ENCODE results near the gene LOC128125822.

Gene LOC128125822

GRCh38 chr6:63537959-63538300 is 34.4 kb upstream of the LOC128125822 start:
- Histone ChIP-seq H3K4me3 (ENCODE audit: low read length) (no peak overlapping the region), H3K27ac (ENCODE audit: low read depth, low read length) (no peak overlapping the region), H3K27me3 (ENCODE audit: control insufficient read depth, insufficient read depth, low read length) (no peaks in the 10 kb centered on the region)

DNA sequence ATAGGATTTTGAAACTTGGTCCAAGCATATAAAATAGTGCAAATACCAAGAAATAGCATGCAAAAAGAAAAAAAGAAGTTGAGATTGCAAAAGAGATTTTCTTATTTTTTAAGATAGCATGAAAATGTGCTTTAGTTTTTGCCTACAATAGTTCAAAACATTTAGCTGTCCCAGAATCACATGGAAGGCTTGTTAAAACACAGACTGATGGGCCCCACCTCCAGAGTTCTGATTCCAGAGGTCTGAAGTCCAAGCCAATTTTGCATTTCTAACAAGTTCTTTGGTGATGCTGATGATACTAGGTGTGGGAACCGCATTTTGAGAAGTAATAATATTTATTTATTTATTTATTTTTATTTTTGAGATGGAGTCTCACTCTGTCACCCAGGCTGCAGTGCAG is 33.7 kb upstream of the LOC128125822 start:
- Histone ChIP-seq H3K27ac (ENCODE audit: low read depth, low read length) (no peak overlapping the region), H3K36me3 (ENCODE audit: control insufficient read depth, insufficient read depth, low read length) (no peaks in the 10 kb centered on the region), H3K4me3 (ENCODE audit: low read length) (no peak overlapping the region), H3K27me3 (ENCODE audit: control insufficient read depth, insufficient read depth, low read length) (no peaks in the 10 kb centered on the region), H3K9ac (ENCODE audit: low read length) (no peak overlapping the region), H3K4me1 (ENCODE audit: control insufficient read depth, insufficient read depth, low read length) (no peaks in the 10 kb centered on the region)

More at GRCh38 chr6:63537959-63538300, 34.4 kb upstream of the LOC128125822 start:
- Histone ChIP-seq H3K4me1 (ENCODE audit: control insufficient read depth, insufficient read depth, low read length) (no peaks in the 10 kb centered on the region), H3K36me3 (ENCODE audit: control insufficient read depth, insufficient read depth, low read length) (no peaks in the 10 kb centered on the region), H3K9ac (ENCODE audit: low read length) (no peak overlapping the region)

DNA sequence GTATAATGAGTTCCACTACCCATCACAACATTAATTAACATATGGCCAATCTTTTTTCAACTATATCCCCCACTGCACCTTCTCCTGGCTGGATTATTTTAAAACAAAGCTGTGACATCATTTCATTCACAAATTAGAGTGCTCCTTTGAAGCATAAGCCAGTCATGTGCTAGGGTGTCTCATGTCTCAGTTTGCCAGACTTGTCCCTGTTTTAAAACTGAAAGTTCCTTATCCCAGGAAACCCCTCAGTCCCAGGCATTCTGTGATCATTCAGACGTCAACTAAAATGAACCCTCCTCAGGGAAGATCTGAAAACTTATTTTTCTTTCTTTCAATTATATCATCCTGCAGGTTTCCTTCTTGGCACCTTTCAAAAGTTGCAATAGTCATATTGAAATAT is 29.3 kb upstream of the LOC128125822 start:
- H3K36me3 ChIP-seq (ENCODE audit: control insufficient read depth, insufficient read depth, low read length): no peaks in the 10 kb centered on the region
- no peak overlapping the region for H3K4me3 ChIP-seq (ENCODE audit: low read length)
- H3K27me3 ChIP-seq (ENCODE audit: control insufficient read depth, insufficient read depth, low read length): no peaks in the 10 kb centered on the region
- no peak overlapping the region for H3K9ac ChIP-seq (ENCODE audit: low read length)
- no peaks in the 10 kb centered on the region for H3K4me1 ChIP-seq (ENCODE audit: control insufficient read depth, insufficient read depth, low read length)
- no peak overlapping the region for H3K27ac ChIP-seq (ENCODE audit: low read depth, low read length)

GRCh38 chr6:63543982-63544381 is 28.3 kb upstream of the LOC128125822 start:
- H3K27ac ChIP-seq (ENCODE audit: low read depth, low read length): no peak overlapping the region
- no peaks in the 10 kb centered on the region for H3K27me3 ChIP-seq (ENCODE audit: control insufficient read depth, insufficient read depth, low read length)
- no peak overlapping the region for H3K9ac ChIP-seq (ENCODE audit: low read length)
- H3K36me3 ChIP-seq (ENCODE audit: control insufficient read depth, insufficient read depth, low read length): no peaks in the 10 kb centered on the region
- no peak overlapping the region for H3K4me3 ChIP-seq (ENCODE audit: low read length)
- H3K4me1 ChIP-seq (ENCODE audit: control insufficient read depth, insufficient read depth, low read length): no peaks in the 10 kb centered on the region

- H3K9ac ChIP-seq (ENCODE audit: low read length): no peak overlapping the region
- H3K27ac ChIP-seq (ENCODE audit: low read depth, low read length): no peak overlapping the region
- H3K36me3 ChIP-seq (ENCODE audit: control insufficient read depth, insufficient read depth, low read length): no peaks in the 10 kb centered on the region
- no peaks in the 10 kb centered on the region for H3K27me3 ChIP-seq (ENCODE audit: control insufficient read depth, insufficient read depth, low read length)
- H3K4me3 ChIP-seq (ENCODE audit: low read length): no peak overlapping the region
- no peaks in the 10 kb centered on the region for H3K4me1 ChIP-seq (ENCODE audit: control insufficient read depth, insufficient read depth, low read length)
Observed at GRCh38 chr6:63546236-63546635, 26.0 kb upstream of the LOC128125822 start.

DNA sequence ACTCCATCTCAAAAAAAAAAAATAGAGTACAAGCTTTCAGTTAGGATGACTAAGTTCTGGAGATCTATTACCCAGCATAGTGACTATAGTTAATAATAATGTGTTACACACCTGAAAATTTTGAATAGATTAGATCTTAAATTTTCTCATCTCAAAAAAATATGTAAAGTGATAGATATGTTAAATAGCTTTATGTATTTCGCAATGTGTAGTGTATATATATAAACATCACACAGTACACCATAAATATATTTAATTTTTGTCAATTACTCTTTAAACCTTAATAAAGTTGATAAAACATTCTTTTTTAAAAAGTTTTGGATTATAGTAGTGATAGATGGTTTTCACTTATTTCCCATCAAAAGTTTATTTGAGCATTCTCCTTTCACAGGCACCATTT is 25.6 kb upstream of the LOC128125822 start:
- Histone ChIP-seq H3K27me3 (ENCODE audit: control insufficient read depth, insufficient read depth, low read length) (no peaks in the 10 kb centered on the region), H3K4me3 (ENCODE audit: low read length) (no peak overlapping the region), H3K4me1 (ENCODE audit: control insufficient read depth, insufficient read depth, low read length) (no peaks in the 10 kb centered on the region), H3K36me3 (ENCODE audit: control insufficient read depth, insufficient read depth, low read length) (no peaks in the 10 kb centered on the region), H3K27ac (ENCODE audit: low read depth, low read length) (no peak overlapping the region), H3K9ac (ENCODE audit: low read length) (no peak overlapping the region)

GRCh38 chr6:63549076-63549475 is 23.2 kb upstream of the LOC128125822 start:
- no peak overlapping the region for H3K27ac ChIP-seq (ENCODE audit: low read depth, low read length)

GRCh38 chr6:63553208-63553607 is 19.1 kb upstream of the LOC128125822 start:
- H3K36me3 ChIP-seq (ENCODE audit: control insufficient read depth, insufficient read depth, low read length): no peaks in the 10 kb centered on the region
- H3K27ac ChIP-seq (ENCODE audit: low read depth, low read length): no peak overlapping the region

More at GRCh38 chr6:63549076-63549475, 23.2 kb upstream of the LOC128125822 start:
- H3K4me3 ChIP-seq (ENCODE audit: low read length): no peak overlapping the region
- H3K9ac ChIP-seq (ENCODE audit: low read length): no peak overlapping the region
- H3K27me3 ChIP-seq (ENCODE audit: control insufficient read depth, insufficient read depth, low read length): no peaks in the 10 kb centered on the region
- H3K4me1 ChIP-seq (ENCODE audit: control insufficient read depth, insufficient read depth, low read length): no peaks in the 10 kb centered on the region
- H3K36me3 ChIP-seq (ENCODE audit: control insufficient read depth, insufficient read depth, low read length): no peaks in the 10 kb centered on the region

DNA sequence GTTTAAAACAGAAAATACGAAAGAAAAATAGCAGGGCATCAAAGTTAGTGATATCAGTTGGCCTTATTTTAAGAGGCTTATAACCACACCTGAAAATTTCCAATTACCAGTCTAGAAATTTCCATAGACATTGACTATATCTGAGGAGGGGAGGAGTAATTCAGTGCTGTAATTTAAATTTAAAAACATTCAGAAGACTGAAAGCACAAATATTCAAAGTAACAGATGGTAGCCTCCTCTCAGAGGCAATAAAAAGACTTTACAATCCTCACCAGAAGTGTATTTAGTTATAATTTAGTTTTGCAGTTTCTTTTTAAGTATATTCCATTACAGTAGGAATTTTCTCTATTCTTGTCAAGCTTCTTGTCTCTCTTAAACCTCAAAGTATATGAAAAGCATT is 18.4 kb upstream of the LOC128125822 start:
- Histone ChIP-seq H3K4me3 (ENCODE audit: low read length) (no peak overlapping the region), H3K27ac (ENCODE audit: low read depth, low read length) (no peak overlapping the region), H3K27me3 (ENCODE audit: control insufficient read depth, insufficient read depth, low read length) (no peaks in the 10 kb centered on the region), H3K4me1 (ENCODE audit: control insufficient read depth, insufficient read depth, low read length) (no peaks in the 10 kb centered on the region), H3K36me3 (ENCODE audit: control insufficient read depth, insufficient read depth, low read length) (no peaks in the 10 kb centered on the region), H3K9ac (ENCODE audit: low read length) (no peak overlapping the region)

More at GRCh38 chr6:63553208-63553607, 19.1 kb upstream of the LOC128125822 start:
- H3K4me1 ChIP-seq (ENCODE audit: control insufficient read depth, insufficient read depth, low read length): no peaks in the 10 kb centered on the region
- H3K9ac ChIP-seq (ENCODE audit: low read length): no peak overlapping the region
- no peaks in the 10 kb centered on the region for H3K27me3 ChIP-seq (ENCODE audit: control insufficient read depth, insufficient read depth, low read length)
- no peak overlapping the region for H3K4me3 ChIP-seq (ENCODE audit: low read length)

DNA sequence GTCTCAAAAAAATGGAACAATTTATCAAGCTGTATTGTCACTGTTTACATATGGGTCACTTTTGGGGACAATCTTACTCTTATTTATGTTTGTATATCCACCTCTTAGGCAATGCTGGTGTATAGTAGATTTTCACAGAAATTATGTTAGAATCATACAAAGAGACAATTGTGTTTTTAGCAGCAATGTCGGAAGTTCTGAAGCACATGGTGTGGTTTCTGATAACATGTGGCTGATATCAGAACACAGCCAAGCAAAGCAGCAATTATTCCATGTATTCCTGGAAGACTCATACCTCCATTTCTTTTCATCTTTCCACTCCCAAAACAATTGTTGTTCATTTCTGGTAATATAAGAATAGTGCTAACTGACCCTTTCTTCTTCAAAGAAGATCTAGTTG is 17.5 kb upstream of the LOC128125822 start:
- no peak overlapping the region for H3K27ac ChIP-seq (ENCODE audit: low read depth, low read length)
- no peaks in the 10 kb centered on the region for H3K36me3 ChIP-seq (ENCODE audit: control insufficient read depth, insufficient read depth, low read length)
- no peaks in the 10 kb centered on the region for H3K27me3 ChIP-seq (ENCODE audit: control insufficient read depth, insufficient read depth, low read length)
- H3K4me1 ChIP-seq (ENCODE audit: control insufficient read depth, insufficient read depth, low read length): no peaks in the 10 kb centered on the region
- H3K9ac ChIP-seq (ENCODE audit: low read length): no peak overlapping the region
- H3K4me3 ChIP-seq (ENCODE audit: low read length): no peak overlapping the region

DNA sequence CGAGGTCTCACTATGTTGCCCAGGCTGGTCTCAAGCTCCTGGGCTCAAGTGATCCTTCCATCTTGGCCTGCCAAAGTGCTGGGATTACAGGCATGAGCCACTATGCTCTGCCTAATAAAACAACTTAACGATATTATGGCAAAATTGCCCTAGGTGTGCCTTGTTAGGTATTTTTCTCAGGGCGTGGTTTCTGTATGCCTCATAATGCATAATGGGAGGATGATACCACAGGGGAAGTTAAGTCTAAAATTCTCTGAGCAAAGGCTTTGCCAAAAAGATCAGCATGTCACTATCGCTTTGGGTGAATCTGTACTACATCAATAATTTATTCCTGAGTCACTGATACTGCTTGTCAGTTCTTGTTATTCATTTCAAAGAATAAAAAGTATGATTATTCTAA is 15.9 kb upstream of the LOC128125822 start:
- no peak overlapping the region for H3K9ac ChIP-seq (ENCODE audit: low read length)
- H3K4me3 ChIP-seq (ENCODE audit: low read length): no peak overlapping the region
- no peak overlapping the region for H3K27ac ChIP-seq (ENCODE audit: low read depth, low read length)
- no peaks in the 10 kb centered on the region for H3K36me3 ChIP-seq (ENCODE audit: control insufficient read depth, insufficient read depth, low read length)
- H3K27me3 ChIP-seq (ENCODE audit: control insufficient read depth, insufficient read depth, low read length): no peaks in the 10 kb centered on the region
- no peaks in the 10 kb centered on the region for H3K4me1 ChIP-seq (ENCODE audit: control insufficient read depth, insufficient read depth, low read length)

DNA sequence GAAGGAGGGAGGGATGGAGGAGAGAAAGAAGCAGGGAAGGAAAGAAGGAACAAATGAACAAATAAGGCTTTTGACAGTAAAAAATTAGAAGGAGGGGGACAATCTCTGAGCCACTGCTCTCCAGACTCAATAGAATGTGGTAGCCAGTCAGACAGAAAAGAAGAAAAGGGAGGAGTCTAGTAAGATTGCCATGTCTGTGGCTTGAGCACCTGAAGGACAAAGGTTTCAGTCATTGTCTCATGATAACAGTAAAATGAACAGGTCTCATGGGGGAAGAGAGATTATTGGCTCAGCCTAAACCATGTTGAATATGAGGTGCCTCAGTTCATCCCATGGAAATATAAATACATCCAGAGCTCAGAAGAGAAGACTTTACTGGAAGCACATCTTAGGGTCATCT is 14.0 kb upstream of the LOC128125822 start:
- Histone ChIP-seq H3K4me1 (ENCODE audit: control insufficient read depth, insufficient read depth, low read length) (no peaks in the 10 kb centered on the region), H3K9ac (ENCODE audit: low read length) (no peak overlapping the region), H3K27me3 (ENCODE audit: control insufficient read depth, insufficient read depth, low read length) (no peaks in the 10 kb centered on the region), H3K4me3 (ENCODE audit: low read length) (no peak overlapping the region), H3K36me3 (ENCODE audit: control insufficient read depth, insufficient read depth, low read length) (no peaks in the 10 kb centered on the region), H3K27ac (ENCODE audit: low read depth, low read length) (no peak overlapping the region)

- no peak overlapping the region for H3K9ac ChIP-seq (ENCODE audit: low read length)
- no peak overlapping the region for H3K27ac ChIP-seq (ENCODE audit: low read depth, low read length)
- no peak overlapping the region for H3K4me3 ChIP-seq (ENCODE audit: low read length)
- no peaks in the 10 kb centered on the region for H3K27me3 ChIP-seq (ENCODE audit: control insufficient read depth, insufficient read depth, low read length)
- no peaks in the 10 kb centered on the region for H3K4me1 ChIP-seq (ENCODE audit: control insufficient read depth, insufficient read depth, low read length)
- H3K36me3 ChIP-seq (ENCODE audit: control insufficient read depth, insufficient read depth, low read length): no peaks in the 10 kb centered on the region
Observed at GRCh38 chr6:63560801-63561287, 11.4 kb upstream of the LOC128125822 start.

Data from rectal smooth muscle tissue (tissue), 1 donor.